Activated T-helper 17 cell treated with anti-CD3 and anti-CD28 coated beads, Interleukin-2, amount 50 U/mL, for 72 hours (primary cell): ENCODE results near the gene SERPINA9. TPM values are rescaled to one million over a fixed set of nuclear protein-coding genes. Genes with fewer than 3 reads are reported as not detected.
"Not testable (repeated sequence)": the region's sequence is repeated elsewhere in the genome, so short reads cannot be mapped to it uniquely, and the experiment has no call there.

Experiments
- ATAC-seq: fragments of 150-1000 bp; cut with Tn5 transposase; replicated peaks from 2 replicates; pipeline ENCODE4 v1.10.0; 2021; ENCODE audit warnings: mild to moderate bottlenecking, moderate library complexity
- H3K27ac Mint-ChIP-seq: one replicate; pipeline ENCODE4 v1.8.0; 2022; ENCODE audit warnings: mixed read lengths
- H3K27me3 Mint-ChIP-seq: one replicate; pipeline ENCODE4 v1.8.0; 2022; ENCODE audit warnings: mixed read lengths
- H3K36me3 Mint-ChIP-seq: one replicate; pipeline ENCODE4 v1.8.0; 2022; ENCODE audit warnings: low read depth, mild to moderate bottlenecking, mixed read lengths
- H3K4me1 Mint-ChIP-seq: one replicate; pipeline ENCODE4 v1.8.0; 2022; ENCODE audit warnings: mixed read lengths
- H3K4me3 Mint-ChIP-seq: one replicate; pipeline ENCODE4 v1.8.0; 2022; ENCODE audit warnings: mild to moderate bottlenecking, mixed read lengths
- H3K9me3 Mint-ChIP-seq: one replicate; pipeline ENCODE4 v1.8.0; 2022; ENCODE audit warnings: mixed read lengths
- total RNA-seq, 2 donors: library from RNA; stranded (reverse); gene quantifications; one replicate each; pipeline ENCODE4 v1.2.3, GENCODE V29; 2022

Gene SERPINA9
- not detected for total RNA-seq

DNA sequence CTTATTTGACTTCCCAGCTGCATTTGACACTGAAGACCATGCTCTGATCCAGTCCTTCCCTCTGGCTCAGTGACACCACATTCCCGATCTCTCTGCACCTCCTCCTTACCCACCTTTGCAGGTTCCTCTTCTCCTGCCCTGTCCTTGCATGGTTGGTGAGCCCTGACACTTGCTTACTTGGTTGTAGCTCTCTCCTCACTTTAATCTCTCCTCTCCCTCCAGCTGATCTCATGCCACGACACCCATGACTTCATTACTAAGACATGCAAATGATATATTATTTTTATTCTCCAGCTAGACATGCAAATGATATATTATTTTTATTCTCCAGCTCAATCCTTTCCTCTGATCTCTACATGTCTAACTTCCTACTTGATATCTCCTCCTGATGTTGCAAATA is at the start of gene SERPINA9:
Gene SERPINA9, minus strand, starts transcription at position 175 of the 400 bp plus-strand sequence. CDS start 6,357 bp downstream, outside the sequence.
- ATAC-seq = no peak
- Mint-ChIP-seq H3K9me3 (peaks cover 6% of the 10 kb centered on the region), H3K4me1 (no peaks in the 10 kb centered on the region), H3K36me3 (no peaks in the 10 kb centered on the region), H3K27ac (no peak within 1 kb of the TSS), H3K4me3 (no peak within 1 kb of the TSS), H3K27me3 (peaks cover 10% of the 10 kb centered on the region)

GRCh38 chr14:94524093-94524492 is 48.1 kb upstream of the SERPINA9 start:
- H3K27me3 Mint-ChIP-seq = peaks cover 26% of the 10 kb centered on the region
- no peak overlapping the region for H3K27ac Mint-ChIP-seq
- H3K36me3 Mint-ChIP-seq = no peaks in the 10 kb centered on the region
- no peak for ATAC-seq
- peaks cover 4% of the 10 kb centered on the region for H3K9me3 Mint-ChIP-seq
- H3K4me1 Mint-ChIP-seq = no peaks in the 10 kb centered on the region
- no peak overlapping the region for H3K4me3 Mint-ChIP-seq

DNA sequence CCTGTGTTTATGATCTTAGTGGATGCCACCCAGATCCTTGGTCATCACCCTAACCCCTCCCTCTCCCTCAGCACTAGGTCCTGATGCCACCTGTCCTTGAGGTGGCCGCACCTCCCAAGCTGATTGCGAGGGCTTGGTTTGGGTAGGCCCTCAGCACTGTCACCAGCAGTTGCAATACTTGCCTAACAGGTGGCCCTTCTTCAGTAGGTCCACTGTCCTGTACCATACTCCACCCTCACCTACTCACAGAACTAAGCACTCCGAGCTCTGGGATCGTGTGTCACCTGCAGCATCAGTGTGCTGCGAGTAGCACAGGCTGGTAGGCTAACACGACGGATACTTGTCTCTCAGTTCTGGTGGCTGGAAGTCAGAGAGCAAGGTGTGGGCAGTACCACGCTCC is 47.3 kb upstream of the SERPINA9 start:
- no peak for ATAC-seq
- no peaks in the 10 kb centered on the region for H3K36me3 Mint-ChIP-seq
- no peak overlapping the region for H3K4me3 Mint-ChIP-seq
- no peaks in the 10 kb centered on the region for H3K4me1 Mint-ChIP-seq
- peaks cover 26% of the 10 kb centered on the region for H3K27me3 Mint-ChIP-seq
- no peak overlapping the region for H3K27ac Mint-ChIP-seq
- peaks cover 4% of the 10 kb centered on the region for H3K9me3 Mint-ChIP-seq

GRCh38 chr14:94522115-94522724 is 46.2 kb upstream of the SERPINA9 start:
- Mint-ChIP-seq H3K36me3 (no peaks in the 10 kb centered on the region), H3K27me3 (peaks cover 24% of the 10 kb centered on the region), H3K27ac (no peak overlapping the region), H3K4me1 (no peaks in the 10 kb centered on the region), H3K9me3 (peaks cover 4% of the 10 kb centered on the region), H3K4me3 (no peak overlapping the region)
- ATAC-seq = no peak

DNA sequence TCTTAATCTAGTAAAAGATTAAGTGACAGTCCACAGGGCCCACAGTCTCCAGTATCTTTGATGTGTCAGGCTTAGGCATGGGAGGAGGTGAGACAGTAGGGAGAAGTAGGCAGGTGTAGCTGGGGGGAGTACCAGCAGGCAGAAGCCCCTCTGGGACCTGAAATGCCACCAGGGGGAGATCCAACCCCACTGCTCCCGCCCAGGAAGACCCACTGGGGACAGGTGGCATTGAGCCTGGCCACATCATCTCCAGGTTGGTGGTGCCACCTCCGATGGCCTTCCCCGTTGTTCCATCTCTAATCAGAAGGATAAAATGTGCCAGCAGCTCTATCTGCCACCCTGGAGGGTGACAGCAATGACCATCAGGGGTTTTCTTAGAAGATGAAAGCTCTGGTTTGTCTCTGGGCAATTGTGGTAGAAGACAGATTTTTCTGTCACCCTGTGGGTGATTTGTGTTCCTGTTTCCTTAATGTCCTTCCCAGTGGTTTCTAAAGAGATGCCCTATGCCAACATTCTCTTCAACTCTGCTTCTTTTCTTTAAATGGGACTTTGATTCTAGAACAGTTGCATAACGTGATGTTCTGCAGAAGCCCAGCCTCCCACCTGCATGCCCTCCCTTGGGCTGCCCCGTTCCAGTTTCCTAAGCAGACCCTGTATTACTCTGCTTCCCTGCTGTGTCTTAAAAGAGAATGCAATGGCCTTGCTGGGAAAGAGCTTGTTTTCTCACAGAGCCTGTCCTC is 45.5 kb upstream of the SERPINA9 start:
- peaks cover 4% of the 10 kb centered on the region for H3K9me3 Mint-ChIP-seq
- no peaks in the 10 kb centered on the region for H3K4me1 Mint-ChIP-seq
- H3K27me3 Mint-ChIP-seq = peaks cover 19% of the 10 kb centered on the region
- H3K27ac Mint-ChIP-seq = no peak overlapping the region
- H3K4me3 Mint-ChIP-seq = no peak overlapping the region
- no peak for ATAC-seq
- H3K36me3 Mint-ChIP-seq = no peaks in the 10 kb centered on the region

DNA sequence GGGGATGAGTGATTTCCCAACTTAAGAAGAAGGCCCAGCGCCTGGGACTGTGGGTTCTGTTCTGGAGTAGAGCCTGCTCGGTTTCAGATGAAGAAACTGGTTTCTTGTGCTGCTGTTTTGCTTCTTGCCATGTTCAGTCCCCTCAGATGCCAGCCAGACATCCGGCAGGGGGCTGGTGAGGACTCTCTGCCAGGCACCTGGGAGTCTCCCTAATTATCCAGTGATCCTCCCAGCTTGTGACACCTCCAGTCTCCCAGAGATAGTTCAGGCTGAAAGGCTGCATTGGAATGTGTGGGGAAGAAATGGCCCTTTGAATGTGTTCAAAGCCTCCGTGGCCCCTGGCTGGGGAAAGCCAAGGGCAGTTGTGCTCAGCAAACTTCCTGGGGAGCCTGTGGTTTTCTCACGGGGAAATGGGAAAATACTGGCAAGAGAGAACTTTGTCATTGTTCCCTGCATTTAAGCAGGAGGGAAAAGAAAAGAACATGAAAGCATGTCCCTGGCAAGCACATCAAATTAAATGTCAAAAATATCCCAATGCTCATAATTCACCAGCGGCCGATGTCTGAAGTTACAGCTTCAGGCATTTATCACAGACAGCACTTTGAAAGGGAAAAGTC is 41.8 kb upstream of the SERPINA9 start:
- no peak for ATAC-seq
- Mint-ChIP-seq H3K27me3 (peaks cover 3% of the 10 kb centered on the region), H3K27ac (no peak overlapping the region), H3K4me3 (no peak overlapping the region), H3K36me3 (no peaks in the 10 kb centered on the region), H3K9me3 (peaks cover 4% of the 10 kb centered on the region), H3K4me1 (no peaks in the 10 kb centered on the region)

DNA sequence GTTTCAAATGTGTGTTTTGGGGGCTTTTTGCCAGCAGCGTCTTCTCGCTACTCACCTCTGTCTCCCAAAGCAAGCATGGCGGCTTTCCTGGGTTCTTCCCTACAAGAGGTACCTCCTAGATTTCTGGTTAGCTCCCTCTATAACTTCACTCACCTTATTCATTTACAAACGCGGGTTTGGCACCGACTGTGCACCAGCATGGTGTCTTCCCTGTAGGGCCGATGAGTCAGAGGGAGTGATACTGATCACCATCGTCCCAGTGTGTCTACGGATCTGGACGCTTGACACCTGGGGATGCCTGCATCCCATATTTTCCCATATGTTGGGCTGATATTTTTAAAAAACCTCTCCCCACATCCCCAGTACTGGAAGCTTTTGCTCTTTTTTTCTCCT is 41.2 kb upstream of the SERPINA9 start:
- H3K27me3 Mint-ChIP-seq = peaks cover 3% of the 10 kb centered on the region
- H3K27ac Mint-ChIP-seq = no peak overlapping the region
- peaks cover 4% of the 10 kb centered on the region for H3K9me3 Mint-ChIP-seq
- no peaks in the 10 kb centered on the region for H3K4me1 Mint-ChIP-seq
- ATAC-seq = no peak
- no peaks in the 10 kb centered on the region for H3K36me3 Mint-ChIP-seq
- H3K4me3 Mint-ChIP-seq = no peak overlapping the region

- Mint-ChIP-seq H3K36me3 (no peaks in the 10 kb centered on the region), H3K9me3 (peaks cover 4% of the 10 kb centered on the region), H3K4me3 (no peak overlapping the region), H3K4me1 (no peaks in the 10 kb centered on the region), H3K27ac (no peak overlapping the region), H3K27me3 (peaks cover 3% of the 10 kb centered on the region)
- no peak for ATAC-seq
These were observed 39.9 kb upstream of the SERPINA9 start for GRCh38 chr14:94515856-94516255.

DNA sequence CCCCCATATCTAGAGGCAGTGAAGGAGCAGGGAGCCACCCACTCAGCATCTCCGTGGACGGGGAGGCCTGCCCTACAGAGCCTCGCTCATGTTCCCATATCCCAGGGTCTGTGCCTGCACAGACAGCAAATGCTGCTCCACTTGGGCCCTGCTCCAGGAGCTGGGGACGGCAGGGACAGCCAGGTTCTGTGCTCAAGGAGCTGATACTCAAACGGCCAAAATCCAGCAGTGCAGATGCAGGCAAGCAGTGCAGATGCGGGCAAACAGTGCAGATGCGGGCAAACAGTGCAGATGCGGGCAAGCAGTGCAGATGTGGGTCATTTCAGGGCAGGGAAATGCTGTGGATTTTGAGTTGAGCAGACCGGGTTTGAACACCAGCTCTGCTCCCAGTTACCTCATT is 39.4 kb upstream of the SERPINA9 start:
- H3K36me3 Mint-ChIP-seq = no peaks in the 10 kb centered on the region
- no peak overlapping the region for H3K4me3 Mint-ChIP-seq
- peaks cover 4% of the 10 kb centered on the region for H3K9me3 Mint-ChIP-seq
- H3K27ac Mint-ChIP-seq = no peak overlapping the region
- no peak for ATAC-seq
- H3K27me3 Mint-ChIP-seq = peaks cover 3% of the 10 kb centered on the region
- H3K4me1 Mint-ChIP-seq = no peaks in the 10 kb centered on the region

GRCh38 chr14:94514351-94514750 is 38.4 kb upstream of the SERPINA9 start:
- Mint-ChIP-seq H3K27ac (no peak overlapping the region), H3K27me3 (peaks cover 3% of the 10 kb centered on the region), H3K9me3 (peaks cover 1% of the 10 kb centered on the region), H3K4me1 (no peaks in the 10 kb centered on the region), H3K36me3 (no peaks in the 10 kb centered on the region), H3K4me3 (no peak overlapping the region)
- no peak for ATAC-seq

- not testable (repeated sequence) for H3K4me3 Mint-ChIP-seq, H3K36me3 Mint-ChIP-seq, H3K27me3 Mint-ChIP-seq, H3K9me3 Mint-ChIP-seq, ATAC-seq, H3K4me1 Mint-ChIP-seq, H3K27ac Mint-ChIP-seq
These were observed 34.5 kb upstream of the SERPINA9 start for GRCh38 chr14:94510481-94510880.

DNA sequence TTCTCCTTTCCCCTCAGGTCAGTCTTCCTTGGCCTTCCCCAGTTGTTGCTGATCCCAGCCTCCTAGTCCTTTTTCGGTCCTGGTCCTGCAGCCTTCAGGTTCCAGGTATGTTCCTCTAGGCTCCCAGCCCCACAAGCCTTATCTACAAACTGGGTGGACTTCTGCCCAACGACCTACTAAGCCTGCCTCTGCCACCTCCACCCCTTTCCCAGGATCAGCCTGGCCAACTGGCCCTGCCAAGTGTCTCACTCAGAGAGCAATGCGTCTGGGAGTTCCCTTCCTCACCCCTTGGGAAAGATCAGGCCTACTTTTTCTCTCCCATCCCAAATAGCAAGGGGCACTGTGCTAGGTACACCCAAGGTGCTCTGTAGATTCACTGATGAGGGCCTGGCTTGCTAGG is 33.4 kb upstream of the SERPINA9 start, which contains the start of gene SERPINA12:
Gene SERPINA12, minus strand, starts transcription at position 114 of the 400 bp plus-strand sequence. CDS start 11,072 bp downstream, outside the sequence.
- no peak for ATAC-seq
- Mint-ChIP-seq H3K36me3 (no peaks in the 10 kb centered on the region), H3K27me3 (peaks cover 9% of the 10 kb centered on the region), H3K27ac (no peak within 1 kb of the TSS), H3K9me3 (no peaks in the 10 kb centered on the region), H3K4me1 (no peaks in the 10 kb centered on the region), H3K4me3 (no peak within 1 kb of the TSS)

DNA sequence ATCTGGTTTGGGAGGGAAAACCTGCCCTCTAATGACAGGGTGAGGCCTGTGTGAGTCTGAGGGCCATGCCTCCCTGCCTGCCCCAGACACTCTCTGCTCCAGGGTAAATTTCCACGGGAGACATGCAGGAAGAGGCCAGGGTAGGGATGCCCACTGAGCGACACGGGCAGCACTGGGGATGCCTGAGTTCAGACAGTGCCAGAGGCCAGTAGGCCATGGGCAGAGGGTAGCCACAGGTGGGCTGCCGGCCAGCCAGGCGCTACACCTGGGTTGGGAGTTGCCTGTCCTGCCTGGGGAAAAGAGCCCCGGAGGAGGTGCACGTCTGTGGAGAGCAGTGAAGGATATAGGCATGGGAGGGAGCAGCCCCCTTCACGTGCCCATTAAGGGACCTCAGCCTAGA is 29.6 kb upstream of the SERPINA9 start:
- ATAC-seq = no peak
- no peaks in the 10 kb centered on the region for H3K9me3 Mint-ChIP-seq

DNA sequence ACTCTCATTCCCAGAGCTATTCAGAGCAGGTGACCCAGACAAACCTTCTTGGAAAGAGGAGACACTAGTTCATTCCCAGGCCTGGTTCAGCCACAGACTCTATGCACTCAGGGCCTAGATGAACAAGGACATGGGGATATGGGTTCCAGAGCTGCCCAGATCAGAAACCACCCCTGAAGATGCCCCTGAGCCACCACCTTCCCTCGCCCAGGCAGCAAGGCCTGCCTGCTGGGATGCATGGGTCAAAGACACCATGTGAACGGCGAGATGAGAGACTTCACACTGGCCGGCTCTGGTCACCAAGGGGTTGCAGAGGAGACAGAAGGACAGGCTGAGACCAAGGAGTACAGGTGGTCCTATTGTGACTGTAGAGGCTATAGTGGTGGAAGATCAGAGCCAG is 29.2 kb upstream of the SERPINA9 start:
- no peak overlapping the region for H3K27ac Mint-ChIP-seq
- H3K36me3 Mint-ChIP-seq = no peaks in the 10 kb centered on the region
- H3K4me3 Mint-ChIP-seq = no peak overlapping the region
- ATAC-seq = no peak
- H3K4me1 Mint-ChIP-seq = no peaks in the 10 kb centered on the region
- no peaks in the 10 kb centered on the region for H3K9me3 Mint-ChIP-seq
- H3K27me3 Mint-ChIP-seq = peaks cover 18% of the 10 kb centered on the region

More for the DNA sequence above, 29.6 kb upstream of the SERPINA9 start:
- peaks cover 16% of the 10 kb centered on the region for H3K27me3 Mint-ChIP-seq
- no peaks in the 10 kb centered on the region for H3K36me3 Mint-ChIP-seq
- no peak overlapping the region for H3K27ac Mint-ChIP-seq
- no peaks in the 10 kb centered on the region for H3K4me1 Mint-ChIP-seq
- H3K4me3 Mint-ChIP-seq = no peak overlapping the region
